ENCODE measurements around the gene CLK4. TPM values are rescaled to one million over a fixed set of nuclear protein-coding genes. Genes with fewer than 3 reads are reported as not detected.

The CLK4 gene
- total RNA-seq, 2 donors from 2014 or later, result 9.6 to 17.3 TPM

- no peak for DNase-seq (ENCODE audit: low spot score)
- H3K27me3 ChIP-seq, result no peaks in the 10 kb centered on the region
- H3K27ac ChIP-seq, result peak overlapping the region; percentile 97 to 99
- TF ChIP-seq CTCF (IDR thresholded peaks at IDR 0.05), result no peak
- H3K4me3 ChIP-seq, result peak overlapping the region; percentile 71 to 85
- H3K36me3 ChIP-seq, result peaks cover 29% of the 10 kb centered on the region
- H3K4me1 ChIP-seq, result peaks cover 0 to 38% of the 10 kb centered on the region in 2 donors
- H3K9me3 ChIP-seq, result no peaks in the 10 kb centered on the region
Measured at GRCh38 chr5:178624631-178625546, 2.0 kb downstream of the CLK4 start.

DNA sequence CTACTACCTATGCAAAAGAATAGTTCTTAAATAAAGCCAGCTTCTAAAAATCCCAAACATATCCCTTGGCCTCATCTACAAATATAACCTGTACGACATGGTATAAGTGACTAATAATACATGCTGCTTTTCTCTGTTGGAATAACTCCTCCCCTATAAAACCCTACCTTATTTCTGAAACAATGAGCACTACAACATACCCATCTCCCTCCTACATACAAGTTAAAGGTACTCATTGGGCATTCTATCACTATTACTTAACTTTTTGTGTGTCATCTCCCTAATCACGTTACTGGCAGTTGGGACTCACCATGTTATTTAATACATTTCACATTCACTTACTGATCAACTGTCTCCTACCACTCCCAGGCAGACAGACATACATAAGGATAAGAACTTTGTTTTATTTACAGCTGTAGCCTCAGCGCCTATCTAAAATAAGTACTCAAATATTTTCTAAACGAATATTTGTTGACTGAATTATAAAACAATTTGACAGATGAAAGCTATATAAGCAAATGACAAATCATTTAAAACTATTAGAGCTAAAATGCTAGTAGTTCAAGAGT, 4.1 kb downstream of the CLK4 start:
- Histone ChIP-seq H3K36me3 (peaks cover 50% of the 10 kb centered on the region), H3K4me1 (peaks cover 0 to 38% of the 10 kb centered on the region in 2 donors), H3K27ac (no peak overlapping the region), H3K9me3 (no peaks in the 10 kb centered on the region), H3K4me3 (no peak overlapping the region), H3K27me3 (no peaks in the 10 kb centered on the region)
- no peak for TF ChIP-seq CTCF (IDR thresholded peaks at IDR 0.05)
- DNase-seq (ENCODE audit: low spot score), result no peak

GRCh38 chr5:178619390-178619789, 7.5 kb downstream of the CLK4 start:
- H3K36me3 ChIP-seq, result peaks cover 81% of the 10 kb centered on the region
- no peaks in the 10 kb centered on the region for H3K9me3 ChIP-seq
- peaks cover 0 to 29% of the 10 kb centered on the region in 2 donors for H3K4me1 ChIP-seq
- no peak overlapping the region for H3K4me3 ChIP-seq
- no peak for TF ChIP-seq CTCF (IDR thresholded peaks at IDR 0.05)
- no peak overlapping the region for H3K27ac ChIP-seq
- no peak for DNase-seq (ENCODE audit: low spot score)
- no peaks in the 10 kb centered on the region for H3K27me3 ChIP-seq

DNA sequence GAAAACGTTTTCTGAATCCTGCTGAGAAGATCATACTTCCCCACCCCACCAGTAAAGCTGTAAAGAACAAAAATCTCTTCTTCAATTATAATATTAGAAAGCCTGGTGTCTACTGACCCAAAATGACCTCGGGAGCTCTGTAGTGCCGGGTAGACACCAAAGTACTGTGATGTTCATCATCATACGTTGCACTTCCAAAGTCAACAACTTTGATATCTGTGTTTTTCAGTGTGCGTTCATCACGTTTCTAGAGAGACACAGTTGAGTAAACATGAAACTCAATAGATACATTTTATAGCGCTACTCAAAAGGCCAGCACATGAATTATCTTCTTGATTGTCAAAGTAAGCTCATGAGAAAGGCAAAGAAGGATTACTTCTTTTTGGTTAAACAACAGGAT, 14.6 kb downstream of the CLK4 start:
- peak overlapping the region in 1 of 2 donors; percentile 12 for H3K27ac ChIP-seq
- H3K4me1 ChIP-seq, result no peaks in the 10 kb centered on the region
- H3K9me3 ChIP-seq, result no peaks in the 10 kb centered on the region
- no peaks in the 10 kb centered on the region for H3K27me3 ChIP-seq
- H3K4me3 ChIP-seq, result no peak overlapping the region
- no peak for TF ChIP-seq CTCF (IDR thresholded peaks at IDR 0.05)
- peaks cover 84% of the 10 kb centered on the region for H3K36me3 ChIP-seq
- no peak for DNase-seq (ENCODE audit: low spot score)

DNA sequence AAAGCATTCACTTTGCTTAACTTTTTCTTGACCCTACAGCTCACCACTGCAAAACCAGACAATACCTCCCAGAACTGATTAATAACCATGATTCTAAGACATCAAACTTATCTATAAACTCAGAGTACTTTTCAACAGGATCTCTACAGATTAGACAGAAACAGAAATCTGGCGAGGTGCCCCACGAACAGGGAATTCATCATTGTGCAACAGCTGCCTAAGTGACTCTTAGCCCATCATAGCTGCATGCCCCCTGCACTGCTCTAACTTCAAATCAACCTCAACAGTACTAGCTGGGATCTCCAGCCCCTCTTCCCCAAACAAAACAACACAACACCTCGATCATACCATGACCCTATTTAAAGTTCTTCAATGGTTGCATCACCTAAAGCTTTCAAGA, 20.6 kb downstream of the CLK4 start:
- H3K4me3 ChIP-seq, result no peak overlapping the region
- no peaks in the 10 kb centered on the region for H3K27me3 ChIP-seq
- no peak for DNase-seq (ENCODE audit: low spot score)
- no peaks in the 10 kb centered on the region for H3K9me3 ChIP-seq
- H3K4me1 ChIP-seq, result no peaks in the 10 kb centered on the region
- H3K36me3 ChIP-seq, result peaks cover 80% of the 10 kb centered on the region
- TF ChIP-seq CTCF (IDR thresholded peaks at IDR 0.05), result no peak
- H3K27ac ChIP-seq, result no peak overlapping the region

Data from right atrium auricular region (tissue), 2 donors.